Neutrophil (primary cell): ENCODE data around the gene DNAJB6.

Experiments used
- H3K27ac ChIP-seq: fragments of 200-600 bp; sonication (generic); 2 replicates; pipeline ENCODE4 v1.5.1; 2016; ENCODE audit warnings: mild to moderate bottlenecking, moderate library complexity
- H3K27me3 ChIP-seq: fragments of 200-600 bp; sonication (generic); 2 replicates; pipeline ENCODE4 v1.6.0; 2016; ENCODE audit warnings: mild to moderate bottlenecking
- H3K36me3 ChIP-seq: fragments of 200-600 bp; sonication (generic); 2 replicates; pipeline ENCODE4 v1.5.1; 2017
- H3K4me1 ChIP-seq, 2 experiments: fragments of 200-600 bp in 1 of 2; sonication (generic) in 1 of 2; 1 replicate in 1 of 2; 2 replicates in 1 of 2; pipeline versions ENCODE4 v1.5.1 to v1.6.1; 2013 to 2016; ENCODE audit warnings: low read depth in 1 of 2, low read length in 1 of 2, mild to moderate bottlenecking in 1 of 2, moderate library complexity in 1 of 2; ENCODE audit not compliant: control insufficient read depth in 1 of 2, insufficient read depth in 1 of 2
- H3K4me3 ChIP-seq, 2 experiments: fragments of 200-600 bp in 1 of 2; sonication (generic) in 1 of 2; 1 replicate in 1 of 2; 2 replicates in 1 of 2; pipeline ENCODE4 v1.5.1; 2013 to 2016; ENCODE audit warnings: low read depth in 1 of 2, low read length in 1 of 2, mild to moderate bottlenecking in 1 of 2, moderate library complexity in 1 of 2
- H3K9me3 ChIP-seq: fragments of 200-600 bp; sonication (generic); 2 replicates; pipeline ENCODE4 v1.5.1; 2016
- CTCF ChIP-seq: fragments of 200-600 bp; sonication (generic); IDR thresholded peaks from 2 replicates; pipeline ENCODE4 v1.5.1; 2016; ENCODE audit warnings: antibody characterized with exemption

The DNAJB6 gene

GRCh38 chr7:157432957-157433576 lies 96.3 kb downstream of the DNAJB6 start:
- Histone ChIP-seq H3K9me3 (no peaks in the 10 kb centered on the region), H3K27me3 (peaks cover 29% of the 10 kb centered on the region), H3K4me3 (peak overlapping the region; percentile 1 to 28), H3K27ac (no peak overlapping the region), H3K4me1 (peaks cover 8 to 11% of the 10 kb centered on the region in 2 experiments), H3K36me3 (no peaks in the 10 kb centered on the region)
- peak; percentile 75 for TF ChIP-seq CTCF

DNA sequence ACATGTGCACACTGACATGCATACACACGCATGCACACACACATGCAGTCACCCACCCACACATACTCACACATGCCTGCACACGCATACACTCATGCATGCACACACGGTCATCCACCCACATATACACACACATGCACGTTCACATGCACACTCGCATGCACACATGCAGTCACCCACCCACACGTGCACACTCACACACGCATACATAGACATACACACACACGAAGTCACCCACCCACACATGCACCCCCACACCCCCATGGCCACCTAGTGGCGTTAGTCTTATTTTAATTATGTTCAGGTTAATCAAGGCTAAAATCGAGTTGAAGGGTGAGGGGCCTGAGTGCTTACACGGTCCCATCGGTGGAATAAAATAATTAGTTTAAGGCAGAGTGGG lies 96.8 kb downstream of the DNAJB6 start:
- no peaks in the 10 kb centered on the region for H3K36me3 ChIP-seq
- peaks cover 8 to 11% of the 10 kb centered on the region in 2 experiments for H3K4me1 ChIP-seq
- TF ChIP-seq CTCF, result no peak
- no peak overlapping the region for H3K4me3 ChIP-seq
- H3K27me3 ChIP-seq, result peaks cover 33% of the 10 kb centered on the region
- no peak overlapping the region for H3K27ac ChIP-seq
- H3K9me3 ChIP-seq, result no peaks in the 10 kb centered on the region

DNA sequence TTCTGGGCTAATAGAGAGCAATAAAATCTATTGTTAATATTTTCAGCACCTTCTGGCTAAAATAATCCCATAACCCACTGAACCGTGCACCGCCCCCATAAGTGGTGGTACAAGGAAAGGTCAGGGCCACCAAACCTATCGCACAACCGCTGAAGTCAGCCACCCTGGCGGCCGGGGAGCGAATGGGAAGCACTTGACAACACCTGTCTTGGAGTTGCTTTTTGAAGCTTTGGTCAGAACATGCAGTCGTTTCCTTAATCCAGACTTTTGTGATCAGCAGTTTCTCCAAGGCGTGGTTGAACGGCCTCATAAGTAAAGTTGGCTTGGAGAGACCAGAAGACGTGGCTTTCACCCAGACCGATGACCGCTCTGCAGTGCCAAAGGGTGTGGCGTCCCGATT lies 97.4 kb downstream of the DNAJB6 start:
- Histone ChIP-seq H3K9me3 (no peaks in the 10 kb centered on the region), H3K27ac (no peak overlapping the region), H3K36me3 (no peaks in the 10 kb centered on the region), H3K4me3 (no peak overlapping the region), H3K4me1 (peaks cover 8 to 11% of the 10 kb centered on the region in 2 experiments), H3K27me3 (peaks cover 33% of the 10 kb centered on the region)
- TF ChIP-seq CTCF, result no peak

DNA sequence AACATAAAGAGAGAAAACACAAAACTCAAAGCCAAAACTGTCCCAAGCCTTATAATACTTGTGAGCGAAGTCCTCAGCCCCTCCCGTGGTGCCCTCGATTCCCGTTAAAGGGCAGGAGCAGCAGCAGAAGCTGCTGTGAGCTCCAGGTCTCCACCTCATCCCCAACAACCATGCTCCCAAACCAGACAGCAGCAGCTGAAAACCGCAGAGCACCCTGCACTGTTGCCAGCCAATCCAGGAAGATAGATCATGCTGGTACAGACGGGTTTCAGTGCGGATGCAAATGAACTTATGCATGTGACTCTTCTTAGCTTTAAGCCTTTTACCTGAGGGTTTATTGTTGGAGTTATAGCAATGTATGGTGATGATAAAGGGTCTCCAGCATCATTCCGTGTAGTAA lies 97.9 kb downstream of the DNAJB6 start:
- H3K4me3 ChIP-seq, result no peak overlapping the region
- no peak for TF ChIP-seq CTCF
- H3K4me1 ChIP-seq, result peaks cover 8 to 11% of the 10 kb centered on the region in 2 experiments
- H3K36me3 ChIP-seq, result no peaks in the 10 kb centered on the region
- peaks cover 33% of the 10 kb centered on the region for H3K27me3 ChIP-seq
- H3K9me3 ChIP-seq, result no peaks in the 10 kb centered on the region
- H3K27ac ChIP-seq, result no peak overlapping the region

DNA sequence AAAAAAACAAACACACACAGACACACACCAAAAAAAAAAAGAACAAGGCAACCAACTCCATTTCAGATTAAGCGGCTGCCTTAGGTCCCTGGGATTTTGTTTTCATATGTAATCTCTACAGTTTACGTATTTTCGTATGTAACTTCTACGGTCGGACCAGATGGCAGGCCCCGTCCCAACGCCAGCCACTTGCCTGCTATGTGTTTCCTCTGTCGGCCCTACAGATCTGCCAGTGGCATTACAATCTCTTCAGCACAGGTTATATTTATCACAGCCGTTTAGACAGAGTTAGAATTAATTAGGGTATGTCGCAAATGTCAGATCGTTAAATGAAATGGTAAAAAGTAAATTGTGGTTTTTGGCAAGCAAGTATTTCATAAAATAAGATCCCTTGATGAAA lies 99.3 kb downstream of the DNAJB6 start:
- Histone ChIP-seq H3K27me3 (peaks cover 27% of the 10 kb centered on the region), H3K4me1 (peaks cover 8 to 11% of the 10 kb centered on the region in 2 experiments), H3K27ac (no peak overlapping the region), H3K4me3 (no peak overlapping the region), H3K36me3 (no peaks in the 10 kb centered on the region), H3K9me3 (no peaks in the 10 kb centered on the region)
- TF ChIP-seq CTCF, result no peak
